ENCODE data around the gene PEX11G. TPM values are rescaled to one million over a fixed set of nuclear protein-coding genes. Genes with fewer than 3 reads are reported as not detected.

The PEX11G gene
- polyA plus RNA-seq, 1 donor from 2014 or later = 1.3 TPM

- no peaks in the 10 kb centered on the region for H3K79me2 ChIP-seq (replicated peaks; ENCODE audit: insufficient read depth, low read length)
- no peak overlapping the region for H3K4me3 ChIP-seq (ENCODE audit: low read length)
- no peak overlapping the region for H3K27ac ChIP-seq (ENCODE audit: low read length)
- no peaks in the 10 kb centered on the region for H3K36me3 ChIP-seq (ENCODE audit: insufficient read depth, low read length)
- no peaks in the 10 kb centered on the region for H3K9me2 ChIP-seq (ENCODE audit: insufficient read depth, low read length)
- H3K9ac ChIP-seq (ENCODE audit: low read length) = no peak overlapping the region
- no peak overlapping the region for H2AFZ ChIP-seq (ENCODE audit: low read depth, low read length)
- H4K20me1 ChIP-seq (ENCODE audit: insufficient read depth) = no peaks in the 10 kb centered on the region
- H3F3A ChIP-seq (ENCODE audit: insufficient read depth, low read length, poor library complexity, severe bottlenecking) = no peaks in the 10 kb centered on the region
- TF ChIP-seq SMC3 (conservative IDR thresholded peaks at IDR 0.05; ENCODE audit: poor library complexity) (no peak), EZH2 (IDR thresholded peaks at IDR 0.05; ENCODE audit: borderline replicate concordance, insufficient read depth, low read length, poor library complexity, severe bottlenecking) (no peak), CTCF (IDR thresholded peaks at IDR 0.05; ENCODE audit: poor library complexity, severe bottlenecking) (no peak), EP300 (conservative IDR thresholded peaks at IDR 0.05; ENCODE audit: poor library complexity, severe bottlenecking) (no peak), MXI1 (conservative IDR thresholded peaks at IDR 0.05; ENCODE audit: poor library complexity, severe bottlenecking) (no peak), POLR2AphosphoS5 (IDR thresholded peaks at IDR 0.05) (no peak), TAF1 (IDR thresholded peaks at IDR 0.05; ENCODE audit: low read depth) (no peak), RAD21 (conservative IDR thresholded peaks at IDR 0.05) (no peak), REST (IDR thresholded peaks at IDR 0.05; ENCODE audit: borderline replicate concordance) (no peak)
- no peaks in the 10 kb centered on the region for H3K9me3 ChIP-seq (ENCODE audit: low read length)
- no peak overlapping the region for H3K4me2 ChIP-seq (ENCODE audit: low read length)
- no peaks in the 10 kb centered on the region for H3K27me3 ChIP-seq (ENCODE audit: insufficient read depth, low read depth, low read length)
These were observed 38.8 kb upstream of the PEX11G start for GRCh38 chr19:7527516-7528191.

- H4K20me1 ChIP-seq (ENCODE audit: insufficient read depth) = no peaks in the 10 kb centered on the region
- no peak overlapping the region for H3K4me2 ChIP-seq (ENCODE audit: low read length)
- H3K79me2 ChIP-seq (replicated peaks; ENCODE audit: insufficient read depth, low read length) = no peaks in the 10 kb centered on the region
- no peaks in the 10 kb centered on the region for H3F3A ChIP-seq (ENCODE audit: insufficient read depth, low read length, poor library complexity, severe bottlenecking)
- no peak overlapping the region for H3K4me3 ChIP-seq (ENCODE audit: low read length)
- H3K9me3 ChIP-seq (ENCODE audit: low read length) = no peaks in the 10 kb centered on the region
- no peaks in the 10 kb centered on the region for H3K36me3 ChIP-seq (ENCODE audit: insufficient read depth, low read length)
- no peaks in the 10 kb centered on the region for H3K9me2 ChIP-seq (ENCODE audit: insufficient read depth, low read length)
- no peak overlapping the region for H3K9ac ChIP-seq (ENCODE audit: low read length)
- H2AFZ ChIP-seq (ENCODE audit: low read depth, low read length) = no peak overlapping the region
- no peak for TF ChIP-seq POLR2AphosphoS5 (IDR thresholded peaks at IDR 0.05)
- no peak for TF ChIP-seq REST (IDR thresholded peaks at IDR 0.05; ENCODE audit: borderline replicate concordance)
- TF ChIP-seq MXI1 (conservative IDR thresholded peaks at IDR 0.05; ENCODE audit: poor library complexity, severe bottlenecking) = no peak
- TF ChIP-seq EZH2 (IDR thresholded peaks at IDR 0.05; ENCODE audit: borderline replicate concordance, insufficient read depth, low read length, poor library complexity, severe bottlenecking) = no peak
- TF ChIP-seq TAF1 (IDR thresholded peaks at IDR 0.05; ENCODE audit: low read depth) = no peak
- TF ChIP-seq CTCF (IDR thresholded peaks at IDR 0.05; ENCODE audit: poor library complexity, severe bottlenecking) = no peak
- TF ChIP-seq SMC3 (conservative IDR thresholded peaks at IDR 0.05; ENCODE audit: poor library complexity) = no peak
- no peak for TF ChIP-seq RAD21 (conservative IDR thresholded peaks at IDR 0.05)
- TF ChIP-seq EP300 (conservative IDR thresholded peaks at IDR 0.05; ENCODE audit: poor library complexity, severe bottlenecking) = no peak
- no peak overlapping the region for H3K27ac ChIP-seq (ENCODE audit: low read length)
- no peaks in the 10 kb centered on the region for H3K27me3 ChIP-seq (ENCODE audit: insufficient read depth, low read depth, low read length)
These were observed 37.5 kb upstream of the PEX11G start for GRCh38 chr19:7526059-7526929.
